Ascending aorta (tissue), 2 donors: ENCODE results near the gene DOCK9. TPM values are rescaled to one million over a fixed set of nuclear protein-coding genes. Genes with fewer than 3 reads are reported as not detected.

Experiments
- DNase-seq, 2 donors: peaks; one replicate each; pipeline ENCODE4 v3.0.0-alpha.2; 2019; ENCODE audit warnings: low spot score in 2 of 2
- H3K27ac ChIP-seq, 2 donors: fragments of 200-600 bp; sonication (generic); one replicate each; pipeline ENCODE4 v1.5.1; 2016 to 2017; ENCODE audit warnings: mild to moderate bottlenecking in 1 of 2
- H3K27me3 ChIP-seq: fragments of 200-600 bp; sonication (generic); one replicate; pipeline ENCODE4 v1.5.1; 2017
- H3K36me3 ChIP-seq, 2 donors: fragments of 200-600 bp; sonication (generic); one replicate each; pipeline ENCODE4 v1.5.1; 2016
- H3K4me1 ChIP-seq, 2 donors: fragments of 200-600 bp; sonication (generic); one replicate each; pipeline ENCODE4 v1.5.1; 2016 to 2017; ENCODE audit warnings: mild to moderate bottlenecking in 1 of 2
- H3K4me3 ChIP-seq, 2 donors: fragments of 200-600 bp; sonication (generic); one replicate each; pipeline ENCODE4 v1.5.1; 2016 to 2017; ENCODE audit warnings: mild to moderate bottlenecking in 1 of 2
- H3K9me3 ChIP-seq, 2 donors: fragments of 200-600 bp; sonication (generic); one replicate each; pipeline ENCODE4 v1.5.1; 2016
- CTCF ChIP-seq, 3 experiments: fragments of 200-600 bp in 2 of 3; fragments of 450-650 bp in 1 of 3; sonication (generic) in 2 of 3; IDR thresholded peaks; one replicate each; pipeline ENCODE4 v1.5.1; 2016 to 2019; ENCODE audit warnings: antibody characterized with exemption in 3 of 3, mild to moderate bottlenecking in 1 of 3, moderate library complexity in 1 of 3
- intact Hi-C: fragments of 100-400 bp; cut with DNase I; formaldehyde crosslinking; loops from one replicate; pipeline ENCODE4 v1.15.1; 2023
- total RNA-seq: library from RNA; depleted of rRNA; stranded (reverse); fragments of >200 nt; gene quantifications from one replicate; pipeline ENCODE4 v1.1.0, GENCODE V29; 2016

The DOCK9 gene
- total RNA-seq, 1 donor from 2014 or later = 88.2 TPM

DNA sequence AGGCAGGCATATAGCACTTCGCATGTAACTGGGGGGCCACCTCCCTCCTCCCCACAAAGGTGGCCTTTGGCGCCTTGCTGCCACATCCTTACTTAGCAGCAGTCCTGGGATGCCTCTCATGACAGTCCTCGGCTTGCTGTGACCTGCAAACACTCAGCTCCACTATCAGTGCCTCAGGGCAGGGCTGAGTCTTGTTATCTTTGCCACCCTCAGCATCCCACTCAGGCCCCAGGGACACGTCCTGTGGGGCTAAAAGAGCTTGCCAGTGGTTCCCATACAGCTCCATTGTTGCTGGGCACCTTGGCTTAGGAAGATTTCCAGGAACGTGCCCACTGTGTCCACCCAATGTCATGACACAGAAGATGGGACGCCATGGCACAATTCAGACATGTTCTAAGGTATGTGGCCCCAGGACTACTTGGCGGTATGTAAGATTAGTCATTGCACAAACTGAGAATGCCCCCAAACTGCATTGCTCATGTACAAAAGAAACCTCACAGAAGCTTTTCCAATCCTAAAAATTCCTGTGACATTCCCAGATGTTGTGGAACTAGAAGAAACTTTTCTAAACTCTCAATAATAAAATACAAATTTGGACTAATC, 16.3 kb downstream of the DOCK9 start:
- DNase-seq = no peak
- Histone ChIP-seq H3K27me3 (no peaks in the 10 kb centered on the region), H3K27ac (no peak overlapping the region), H3K9me3 (no peaks in the 10 kb centered on the region), H3K4me1 (peaks cover 0 to 8% of the 10 kb centered on the region in 2 donors), H3K36me3 (no peaks in the 10 kb centered on the region), H3K4me3 (no peak overlapping the region)
- intact Hi-C loops = no loop called here
- no peak for TF ChIP-seq CTCF (IDR thresholded peaks at IDR 0.05)

DNA sequence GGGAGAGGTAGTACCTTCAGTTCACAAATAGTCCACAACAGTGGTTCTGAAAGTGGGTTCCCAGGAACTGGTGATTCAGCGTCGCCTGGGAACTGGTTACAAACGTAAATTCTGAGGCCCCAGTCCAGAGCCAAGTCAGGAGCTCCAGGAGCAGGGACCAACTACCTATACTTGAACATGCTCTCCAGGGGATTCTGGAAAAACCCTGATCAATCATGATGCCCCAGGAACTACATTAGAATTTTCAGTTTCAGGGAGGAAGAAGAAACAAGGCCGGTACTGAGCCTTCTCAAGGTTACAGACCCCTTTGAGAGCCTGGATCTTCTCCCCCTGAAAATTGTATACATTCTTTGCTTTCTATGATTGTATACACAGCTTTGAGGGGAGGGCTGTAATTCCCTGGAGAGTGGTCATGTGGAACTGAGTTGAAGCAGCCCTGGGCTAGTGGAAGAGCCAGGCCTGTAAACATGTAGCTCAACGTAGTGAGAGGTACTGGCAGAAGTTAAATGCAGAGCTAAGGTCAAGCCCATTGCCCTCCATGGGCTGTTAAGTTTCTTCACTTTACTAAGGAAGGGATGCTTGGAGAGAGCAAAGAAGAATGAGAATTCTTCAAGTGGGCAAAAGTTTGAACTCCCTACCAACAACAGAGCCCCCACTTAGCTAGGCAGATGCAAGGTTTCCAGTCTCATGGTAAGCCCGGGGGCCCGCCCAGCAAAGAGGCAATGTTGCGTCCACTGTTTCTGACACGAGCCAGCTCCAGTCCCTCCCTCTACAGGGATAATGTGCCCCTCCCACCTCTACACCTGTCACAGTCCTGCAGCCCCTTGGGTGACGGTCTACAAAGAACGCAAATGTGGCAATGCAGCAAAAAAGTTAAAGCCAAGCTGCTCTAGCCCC, 17.0 kb downstream of the DOCK9 start:
- no peak overlapping the region for H3K27ac ChIP-seq
- H3K27me3 ChIP-seq = no peaks in the 10 kb centered on the region
- no peak for TF ChIP-seq CTCF (IDR thresholded peaks at IDR 0.05)
- DNase-seq = no peak
- no peaks in the 10 kb centered on the region for H3K9me3 ChIP-seq
- peaks cover 0 to 8% of the 10 kb centered on the region in 2 donors for H3K4me1 ChIP-seq
- H3K36me3 ChIP-seq = no peaks in the 10 kb centered on the region
- intact Hi-C loops = no loop called here
- no peak overlapping the region for H3K4me3 ChIP-seq

DNA sequence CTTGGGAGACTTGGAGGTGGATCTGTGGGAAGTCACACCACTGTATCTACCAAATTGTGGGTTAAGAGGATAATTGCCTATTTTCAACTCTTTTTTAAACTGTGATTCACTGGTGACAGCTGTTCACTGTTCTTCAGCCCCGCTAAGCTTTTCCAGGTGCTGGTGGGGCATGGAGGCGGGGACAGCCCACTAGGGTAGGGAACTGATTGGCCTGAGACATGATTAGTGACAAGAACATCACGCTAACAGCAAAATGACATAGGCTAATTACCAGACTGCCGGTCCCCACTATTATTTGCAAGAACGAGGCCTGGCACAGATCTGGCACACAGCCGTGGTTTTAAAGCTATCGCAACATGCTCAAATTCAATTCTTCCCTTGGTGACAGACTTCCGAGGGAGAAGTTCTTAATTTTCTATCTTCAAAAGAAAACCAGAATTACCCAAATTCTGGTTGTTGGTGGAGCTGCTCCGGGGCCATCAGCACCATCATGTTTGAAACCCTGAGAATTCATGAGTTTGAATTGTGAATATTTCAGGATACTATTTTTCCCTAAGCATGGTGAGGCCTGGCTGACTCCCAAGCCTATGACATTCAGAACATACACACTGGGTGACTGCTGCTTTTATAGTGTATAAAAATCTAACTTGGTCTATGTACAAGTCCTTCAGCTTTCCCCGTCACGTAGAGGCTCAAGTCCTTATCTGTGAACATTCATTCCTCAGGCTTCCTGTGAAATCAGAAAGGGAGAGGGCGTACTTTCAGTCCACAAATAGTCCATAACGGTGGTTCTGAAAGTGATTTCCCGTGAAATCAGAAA, 17.9 kb downstream of the DOCK9 start:
- no peak overlapping the region for H3K4me3 ChIP-seq
- intact Hi-C loops = no loop called here
- no peak for DNase-seq
- H3K4me1 ChIP-seq = peaks cover 0 to 8% of the 10 kb centered on the region in 2 donors
- no peak for TF ChIP-seq CTCF (IDR thresholded peaks at IDR 0.05)
- H3K27me3 ChIP-seq = no peaks in the 10 kb centered on the region
- H3K9me3 ChIP-seq = no peaks in the 10 kb centered on the region
- H3K36me3 ChIP-seq = peaks cover 0 to under 1% of the 10 kb centered on the region in 2 donors
- no peak overlapping the region for H3K27ac ChIP-seq

- no peak overlapping the region for H3K4me3 ChIP-seq
- H3K9me3 ChIP-seq = no peaks in the 10 kb centered on the region
- no peaks in the 10 kb centered on the region for H3K27me3 ChIP-seq
- peaks cover 0 to 2% of the 10 kb centered on the region in 2 donors for H3K36me3 ChIP-seq
- no peak for TF ChIP-seq CTCF (IDR thresholded peaks at IDR 0.05)
- peaks cover 0 to 8% of the 10 kb centered on the region in 2 donors for H3K4me1 ChIP-seq
- intact Hi-C loops = no loop called here
- H3K27ac ChIP-seq = no peak overlapping the region
- no peak for DNase-seq
These were observed 18.6 kb downstream of the DOCK9 start for GRCh38 chr13:98959291-98959690.

DNA sequence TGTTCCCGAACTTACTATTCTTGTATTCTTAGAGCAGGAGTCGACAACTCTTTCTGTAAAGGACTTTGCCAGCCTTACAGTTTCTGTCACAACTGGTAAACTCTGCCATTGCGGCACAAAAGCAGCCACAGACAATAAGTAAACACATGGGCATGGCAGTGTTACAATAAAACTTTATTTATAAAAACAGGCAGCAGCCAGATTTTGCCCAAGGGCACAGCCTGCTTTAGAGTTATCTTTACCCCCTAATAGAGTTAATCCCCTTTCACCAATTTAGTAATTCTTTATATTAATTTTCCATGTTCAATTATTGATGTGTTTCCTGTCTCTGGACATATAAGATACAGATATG, 19.4 kb downstream of the DOCK9 start:
- no peaks in the 10 kb centered on the region for H3K27me3 ChIP-seq
- TF ChIP-seq CTCF (IDR thresholded peaks at IDR 0.05) = no peak
- no peak for DNase-seq
- intact Hi-C loops = no loop called here
- no peak overlapping the region for H3K27ac ChIP-seq
- H3K36me3 ChIP-seq = peaks cover 0 to 2% of the 10 kb centered on the region in 2 donors
- H3K9me3 ChIP-seq = no peaks in the 10 kb centered on the region
- no peak overlapping the region for H3K4me3 ChIP-seq
- peaks cover 0 to 4% of the 10 kb centered on the region in 2 donors for H3K4me1 ChIP-seq
